ENCODE results near the gene TCF7L1.
"Not testable (repeated sequence)": the region's sequence is repeated elsewhere in the genome, so short reads cannot be mapped to it uniquely, and the experiment has no call there.

The TCF7L1 gene

GRCh38 chr2:85184990-85185389 lies 51.8 kb downstream of the TCF7L1 start:
- no peak for DNase-seq

DNA sequence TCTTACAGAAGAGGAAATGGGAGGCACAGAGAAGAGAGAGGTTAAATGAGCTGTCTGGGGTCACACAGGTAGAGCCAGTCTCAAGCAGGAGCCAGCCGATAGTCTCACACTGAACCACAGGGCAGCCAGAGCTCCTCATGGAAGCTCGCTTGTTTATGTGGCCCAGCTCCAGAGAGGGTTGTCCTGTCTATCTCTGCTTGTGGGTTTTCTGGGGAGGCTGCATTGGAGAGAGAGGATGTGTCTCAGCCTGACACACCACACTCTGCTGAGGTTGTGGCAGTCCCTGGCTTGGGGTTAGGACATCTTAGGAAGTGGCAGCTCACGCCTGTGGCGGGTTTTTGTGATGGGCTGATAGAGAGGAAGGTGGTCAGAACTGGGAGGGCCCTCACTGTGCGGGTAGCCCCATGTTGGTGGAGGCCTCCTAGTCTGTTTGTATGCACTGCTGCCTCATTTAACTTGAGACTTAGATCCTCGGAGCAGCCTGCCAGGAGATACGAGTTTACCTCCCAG lies 52.3 kb downstream of the TCF7L1 start:
- no peak for DNase-seq

DNA sequence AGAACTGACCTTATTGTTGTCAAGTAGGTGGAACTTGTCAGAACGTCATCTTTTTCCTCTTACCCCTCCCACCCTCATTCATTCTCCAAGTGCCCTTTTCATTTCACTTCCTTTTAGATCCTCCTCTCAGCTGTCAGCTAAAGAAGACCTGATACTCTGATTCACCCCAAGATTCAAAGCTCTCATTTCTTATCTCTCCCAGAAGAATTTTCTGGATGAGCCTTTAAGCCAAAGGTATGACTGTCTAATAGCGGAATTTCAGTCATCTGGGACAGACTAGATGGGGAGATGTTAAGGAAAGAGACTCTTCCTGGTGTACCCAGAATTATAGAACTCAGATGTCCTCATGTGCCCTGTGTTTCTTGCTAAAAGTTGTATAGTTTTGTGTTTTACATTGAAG lies 53.9 kb downstream of the TCF7L1 start:
- no peak for DNase-seq

- DNase-seq: no peak
These were observed 55.7 kb downstream of the TCF7L1 start for GRCh38 chr2:85188852-85189251.

DNA sequence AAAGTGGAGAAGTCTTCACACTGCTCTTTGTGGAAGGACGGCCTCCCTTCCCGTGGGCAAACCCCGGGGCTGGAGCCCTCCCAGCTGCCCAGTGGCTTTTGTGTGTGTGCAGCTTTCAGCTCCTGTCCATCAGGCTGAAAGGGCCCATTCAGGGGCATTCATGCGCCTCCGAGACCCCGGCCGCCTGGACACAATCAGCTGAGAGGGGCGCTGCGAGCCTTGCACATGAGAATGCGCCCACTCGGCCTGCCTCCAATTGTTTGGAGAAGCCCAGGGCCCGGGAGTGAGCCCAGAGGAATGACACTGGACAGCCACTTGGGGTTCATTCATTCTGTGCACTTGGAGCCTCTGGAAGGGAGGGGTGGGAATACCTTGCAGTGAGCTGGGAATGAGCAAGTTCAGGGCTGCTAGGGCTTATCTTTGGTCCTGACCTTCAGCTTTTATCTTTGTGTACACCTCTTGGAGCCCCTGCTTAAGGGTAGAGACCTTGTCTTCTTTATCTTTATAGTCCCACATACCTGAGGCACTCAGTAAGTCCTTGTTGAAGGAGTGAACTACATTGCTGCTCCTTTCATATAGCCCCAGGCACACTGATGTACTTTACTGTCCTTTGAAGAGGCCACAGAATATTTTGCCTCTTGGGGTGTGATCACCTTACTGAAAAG lies 56.5 kb downstream of the TCF7L1 start:
- no peak for DNase-seq

DNA sequence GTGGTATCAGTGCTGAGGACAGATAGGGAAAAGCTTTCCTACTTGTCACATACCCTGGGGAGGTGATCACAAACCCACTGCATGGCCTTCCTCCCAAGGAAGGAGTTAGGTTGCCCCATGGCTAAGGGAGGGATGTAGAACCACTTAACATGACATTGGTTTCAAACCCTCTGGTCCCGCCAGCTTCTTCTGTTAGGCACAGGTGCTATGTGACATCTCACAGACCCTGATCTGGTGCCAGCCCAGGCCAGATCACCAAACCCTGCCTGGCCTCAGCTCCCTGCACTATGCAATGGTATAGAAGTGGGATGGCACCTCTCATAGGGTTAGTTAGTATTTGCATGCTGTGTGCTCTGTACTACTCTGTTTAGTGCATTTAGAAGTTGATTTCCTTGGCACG lies 58.0 kb downstream of the TCF7L1 start:
- DNase-seq: no peak

- DNase-seq: no peak
These were observed 61.7 kb downstream of the TCF7L1 start for GRCh38 chr2:85194780-85195480.

DNA sequence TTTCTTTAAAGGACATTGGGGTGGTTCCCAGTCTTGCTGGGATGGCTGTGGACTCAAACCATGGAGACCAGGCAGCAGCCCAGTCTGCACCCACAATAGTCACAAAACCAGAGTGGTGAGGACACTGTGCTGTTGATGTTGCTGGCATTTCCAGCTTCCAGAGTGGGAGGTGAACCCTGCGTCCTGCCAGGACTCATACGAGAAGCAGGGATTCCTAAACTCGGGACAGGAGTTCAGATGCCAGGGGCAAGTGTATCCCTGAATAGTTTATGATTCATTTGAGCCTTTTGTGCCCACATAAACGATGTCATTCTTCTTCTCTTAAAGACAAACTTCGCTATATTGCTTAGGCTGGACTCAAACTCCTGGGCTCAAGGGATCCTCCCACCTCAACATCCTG lies 62.8 kb downstream of the TCF7L1 start:
- DNase-seq: no peak

DNA sequence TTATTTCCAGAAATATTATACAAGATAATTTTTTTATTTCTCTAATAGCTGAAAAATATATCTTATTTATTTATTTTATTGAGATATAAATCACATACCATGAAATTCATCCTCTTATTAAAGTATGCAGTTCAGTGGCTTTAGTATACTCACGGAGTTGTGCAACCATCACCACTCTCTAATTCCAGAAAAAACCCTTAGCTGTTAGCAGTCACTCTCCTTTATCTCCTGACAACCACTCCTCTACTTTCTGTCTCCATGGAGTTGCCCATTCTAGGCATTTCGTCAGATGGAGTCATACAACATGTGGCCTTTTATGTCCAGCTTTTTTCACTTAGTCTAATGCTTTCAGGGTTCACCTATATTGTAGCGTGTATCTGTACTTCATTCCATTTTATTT lies 66.5 kb downstream of the TCF7L1 start:
- DNase-seq: no peak

GRCh38 chr2:85209887-85210286 lies 76.7 kb downstream of the TCF7L1 start:
- no peak for DNase-seq

- no peak for DNase-seq
These were observed 77.3 kb downstream of the TCF7L1 start for GRCh38 chr2:85210511-85210910.

DNA sequence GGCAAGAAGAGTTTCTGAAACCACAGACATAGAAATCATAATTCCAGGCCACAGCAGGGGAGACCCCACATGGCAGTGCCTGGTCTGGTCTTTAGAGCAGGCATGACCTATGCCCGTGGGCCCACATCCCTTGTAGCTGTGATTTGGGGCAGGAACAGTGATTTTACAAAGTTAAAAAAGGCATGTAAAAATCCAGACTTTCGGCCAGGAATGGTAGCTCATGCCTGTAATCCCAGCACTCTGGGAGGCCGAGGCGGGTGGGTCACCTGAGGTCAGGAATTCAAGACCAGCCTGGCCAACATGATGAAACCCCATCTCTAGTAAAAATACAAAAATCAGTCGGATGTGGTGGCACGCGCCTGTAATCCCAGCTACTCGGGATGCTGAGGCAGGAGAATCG lies 78.4 kb downstream of the TCF7L1 start:
- not testable (repeated sequence) for DNase-seq

DNA sequence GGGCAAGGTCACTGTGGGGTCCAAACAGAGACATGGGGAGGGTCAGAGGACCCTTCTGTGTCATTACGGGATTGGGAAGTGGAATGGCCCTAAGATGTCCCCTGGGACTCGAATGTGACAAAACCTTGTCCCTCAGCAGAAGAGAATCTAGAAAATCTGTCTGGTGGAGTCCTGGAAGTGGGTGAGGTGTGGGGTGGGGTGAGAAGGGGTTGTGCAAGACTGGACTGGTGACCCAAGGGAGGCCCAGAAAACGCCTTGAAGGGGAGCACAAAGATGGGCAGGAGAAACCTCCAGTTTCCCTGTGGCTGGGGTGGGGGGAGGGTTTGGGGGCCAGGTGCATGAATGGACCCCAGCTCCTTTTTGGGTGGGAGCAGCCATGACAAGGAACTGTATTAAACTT lies 79.6 kb downstream of the TCF7L1 start:
- no peak for DNase-seq

DNA sequence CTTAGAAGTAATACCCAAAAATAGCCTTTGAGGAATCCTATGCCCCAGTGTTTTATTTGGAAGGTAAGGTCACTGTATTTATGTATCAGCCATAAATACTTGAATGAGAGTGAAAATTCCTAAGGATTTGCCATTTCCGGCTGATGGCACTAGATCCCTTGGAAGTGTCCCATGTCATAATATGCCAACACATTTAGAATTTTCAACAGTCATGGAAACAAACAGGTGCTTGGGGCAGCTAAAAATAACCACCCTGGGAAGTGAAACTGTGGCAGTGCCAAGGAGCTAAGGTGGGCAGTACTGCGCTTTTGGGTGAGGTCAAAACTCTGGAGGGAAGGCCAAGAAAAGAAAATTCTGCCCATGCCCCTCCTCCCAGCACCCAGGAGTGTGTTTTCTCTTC lies 80.2 kb downstream of the TCF7L1 start:
- DNase-seq: no peak

GRCh38 chr2:85213901-85214512 lies 80.8 kb downstream of the TCF7L1 start:
- no peak for DNase-seq

DNA sequence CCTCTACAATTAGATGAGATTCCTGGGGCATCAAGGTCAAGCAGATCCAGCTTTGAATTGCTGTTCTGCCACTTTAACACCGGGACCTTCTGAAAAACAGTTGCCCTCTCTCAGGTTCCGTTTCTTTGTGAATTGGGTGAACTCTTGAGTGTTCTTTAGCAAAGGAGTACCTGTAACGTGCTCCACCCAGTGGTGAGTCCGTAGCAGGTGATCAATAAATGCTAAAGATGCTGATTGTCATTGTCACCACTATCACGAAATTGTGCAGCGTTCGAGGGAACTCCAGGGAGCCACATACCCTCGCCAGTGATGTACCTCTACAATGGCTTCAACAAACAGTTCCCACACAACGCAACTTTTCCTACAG lies 81.9 kb downstream of the TCF7L1 start:
- no peak for DNase-seq

DNA sequence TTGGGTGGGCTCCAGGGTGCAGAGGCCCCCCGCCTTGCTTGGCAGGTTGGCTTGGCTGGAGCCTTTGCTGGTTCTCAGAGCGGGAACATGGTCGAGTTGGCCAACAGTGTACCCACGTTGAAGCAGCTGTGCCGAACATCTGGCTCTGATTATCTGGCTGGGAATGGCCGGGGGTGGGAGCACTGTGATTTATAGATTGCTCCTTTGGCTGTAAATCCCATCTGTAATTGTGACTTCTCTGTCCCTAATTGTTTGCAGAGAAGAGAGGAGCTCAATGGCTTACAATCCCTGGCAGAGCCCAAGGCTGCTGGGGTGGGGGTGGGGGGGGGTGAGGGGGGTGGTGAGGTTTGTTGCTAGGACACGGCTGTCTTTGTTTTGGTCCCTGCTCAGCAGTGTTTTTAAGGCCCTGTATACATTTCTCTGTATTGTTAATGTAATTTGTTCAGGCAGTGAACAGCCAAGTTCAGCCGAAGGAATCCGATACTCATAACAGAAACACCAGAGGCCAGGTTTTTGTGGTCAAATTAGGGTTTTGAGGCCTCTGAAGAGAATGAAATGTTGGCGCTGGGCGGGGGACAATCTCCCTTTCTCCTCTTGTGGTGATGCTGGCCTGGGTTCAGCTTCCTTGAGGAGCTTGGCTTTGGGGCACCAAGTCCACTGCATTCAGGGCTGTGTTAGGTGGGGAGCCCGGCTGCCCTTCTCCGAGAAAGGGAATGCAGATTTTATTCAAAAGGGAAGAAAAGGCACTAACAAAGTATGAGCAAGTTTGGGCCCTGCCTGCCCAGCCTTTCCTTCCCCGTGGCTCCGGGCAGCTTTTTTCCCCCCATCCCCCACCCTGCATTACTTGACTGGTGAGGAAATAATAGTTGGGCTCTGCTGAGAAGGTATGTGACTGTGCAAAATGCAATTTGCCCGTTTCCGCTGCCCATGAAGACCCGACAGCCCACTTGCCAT lies 82.5 kb downstream of the TCF7L1 start:
- DNase-seq: no peak

- no peak for DNase-seq
These were observed 83.7 kb downstream of the TCF7L1 start for GRCh38 chr2:85216927-85217326.

DNA sequence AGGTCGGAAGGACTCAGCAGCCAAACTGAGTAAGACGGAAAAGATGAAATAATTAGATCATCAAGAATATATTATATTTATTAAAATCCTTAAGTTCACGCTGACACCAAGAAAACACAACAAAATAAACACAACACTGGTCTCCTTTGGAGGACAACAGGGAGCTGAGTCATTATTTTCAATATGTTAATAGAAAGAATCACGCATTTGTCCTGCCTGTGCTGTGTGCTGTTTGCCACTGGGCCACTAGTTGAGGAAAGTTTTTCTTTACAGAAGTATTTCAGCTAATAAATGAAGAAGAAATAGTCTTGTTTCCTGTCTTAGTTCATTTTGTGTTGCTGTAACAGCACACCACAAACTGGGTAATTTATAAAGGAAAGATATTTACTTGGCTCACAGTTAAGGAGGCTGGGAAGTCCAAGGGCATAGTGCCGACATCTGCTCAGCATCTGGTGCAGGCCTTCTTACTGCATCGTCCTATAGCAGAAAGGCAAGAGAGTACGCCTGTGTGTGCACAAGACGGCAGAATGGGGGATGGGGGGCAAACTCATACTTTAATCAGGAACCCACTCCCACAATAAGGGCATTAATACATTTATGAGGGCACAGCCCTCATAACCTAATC lies 88.0 kb downstream of the TCF7L1 start:
- no peak for DNase-seq

DNA sequence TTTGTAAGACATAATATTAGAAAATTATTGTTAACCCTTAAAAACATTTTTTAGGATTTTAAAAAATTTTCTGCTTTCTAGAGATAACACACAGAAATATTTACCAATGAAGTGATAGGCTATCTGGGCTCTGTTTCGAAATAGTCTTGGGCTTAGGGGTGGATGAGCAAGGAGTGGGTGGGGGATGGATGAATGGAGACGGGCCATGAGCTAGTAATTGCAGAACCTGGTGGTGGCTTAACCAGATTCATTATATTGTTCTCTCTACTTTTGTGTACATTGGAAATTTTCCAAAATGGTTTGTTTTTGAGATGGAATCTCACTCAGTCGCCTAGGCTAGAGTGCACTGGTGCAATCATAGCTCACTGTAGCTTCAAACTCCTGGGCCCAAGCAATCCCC lies 89.6 kb downstream of the TCF7L1 start:
- DNase-seq: no peak

GRCh38 chr2:85226783-85227182 lies 93.6 kb downstream of the TCF7L1 start:
- no peak for DNase-seq

All from suppressor macrophage (primary cell).